Trophoblast cell (in vitro differentiated cells and primary cell): ENCODE results near the gene LTBR.

Experiments
- DNase-seq, 2 donors: peaks; one replicate each; pipeline ENCODE4 v3.0.0-alpha.2; 2016
- H2AFZ ChIP-seq: 2 replicates; pipeline ENCODE4 v1.6.1; 2013; ENCODE audit warnings: low read length, moderate library complexity, mild to moderate bottlenecking; ENCODE audit not compliant: insufficient read depth, poor library complexity
- H2AK5ac ChIP-seq: 2 replicates; pipeline ENCODE4 v1.6.1; 2013; ENCODE audit warnings: mild to moderate bottlenecking, low read length
- H2BK120ac ChIP-seq: 2 replicates; pipeline ENCODE4 v1.6.1; 2013; ENCODE audit warnings: low read length, mild to moderate bottlenecking, moderate library complexity; ENCODE audit not compliant: insufficient read depth, poor library complexity
- H2BK12ac ChIP-seq: 2 replicates; pipeline ENCODE4 v1.6.1; 2013; ENCODE audit warnings: mild to moderate bottlenecking, low read length, moderate library complexity
- H2BK5ac ChIP-seq: 2 replicates; pipeline ENCODE4 v1.6.1; 2013; ENCODE audit warnings: low read length, low read depth, moderate library complexity, mild to moderate bottlenecking; ENCODE audit not compliant: poor library complexity
- H3K14ac ChIP-seq: 2 replicates; pipeline ENCODE4 v1.6.1; 2013; ENCODE audit warnings: mild to moderate bottlenecking, low read length
- H3K18ac ChIP-seq: 2 replicates; pipeline ENCODE4 v1.6.1; 2013; ENCODE audit warnings: mild to moderate bottlenecking, low read length
- H3K23ac ChIP-seq: 2 replicates; pipeline ENCODE4 v1.6.1; 2013; ENCODE audit warnings: low read length
- H3K27ac ChIP-seq: 2 replicates; pipeline ENCODE4 v1.5.1; 2013; ENCODE audit warnings: low read depth, mild to moderate bottlenecking, inconsistent platforms, low read length, moderate library complexity
- H3K27me3 ChIP-seq: 2 replicates; pipeline ENCODE4 v1.6.1; 2013; ENCODE audit warnings: inconsistent platforms, mild to moderate bottlenecking, low read length, moderate library complexity; ENCODE audit not compliant: insufficient read depth
- H3K36me3 ChIP-seq, 2 experiments: 1 replicate in 1 of 2; 2 replicates in 1 of 2; pipeline ENCODE4 v1.6.1; 2013; ENCODE audit warnings: low read length in 2 of 2, mild to moderate bottlenecking in 2 of 2, moderate library complexity in 1 of 2; ENCODE audit not compliant: insufficient read depth in 2 of 2, control insufficient read depth in 1 of 2
- H3K4ac ChIP-seq: 2 replicates; pipeline ENCODE4 v1.6.1; 2013; ENCODE audit warnings: low read depth, mild to moderate bottlenecking, low read length, moderate library complexity
- H3K4me1 ChIP-seq, 2 experiments: 1 replicate in 1 of 2; 2 replicates in 1 of 2; pipeline ENCODE4 v1.6.1; 2013; ENCODE audit warnings: low read length in 2 of 2, mild to moderate bottlenecking in 2 of 2, moderate library complexity in 1 of 2; ENCODE audit not compliant: insufficient read depth in 2 of 2, control insufficient read depth in 1 of 2
- H3K4me2 ChIP-seq: 2 replicates; pipeline ENCODE4 v1.6.1; 2013; ENCODE audit warnings: inconsistent platforms, mild to moderate bottlenecking, low read length, moderate library complexity
- H3K4me3 ChIP-seq: 2 replicates; pipeline ENCODE4 v1.5.1; 2013; ENCODE audit warnings: mild to moderate bottlenecking, low read depth, low read length, inconsistent platforms
- H3K79me1 ChIP-seq: one replicate; pipeline ENCODE4 v1.6.1; 2013; ENCODE audit warnings: low read length
- H3K79me2 ChIP-seq: 2 replicates; pipeline ENCODE4 v1.6.1; 2013; ENCODE audit warnings: low read length, mild to moderate bottlenecking; ENCODE audit not compliant: control insufficient read depth, insufficient read depth, poor library complexity
- H3K9ac ChIP-seq: 2 replicates; pipeline ENCODE4 v1.6.1; 2013; ENCODE audit warnings: mild to moderate bottlenecking, low read length
- H3K9me3 ChIP-seq: 2 replicates; pipeline ENCODE4 v1.6.1; 2013; ENCODE audit warnings: low read depth, mild to moderate bottlenecking, control low read depth, inconsistent platforms, low read length; ENCODE audit not compliant: insufficient read depth
- H4K12ac ChIP-seq: 2 replicates; pipeline ENCODE4 v1.6.1; 2013; ENCODE audit warnings: low read depth, mild to moderate bottlenecking, low read length, moderate library complexity
- H4K8ac ChIP-seq: 2 replicates; pipeline ENCODE4 v1.6.1; 2013; ENCODE audit warnings: low read depth, mild to moderate bottlenecking, low read length, moderate library complexity
- H4K91ac ChIP-seq: one replicate; pipeline ENCODE4 v1.6.1; 2013; ENCODE audit warnings: low read depth, mild to moderate bottlenecking, low read length, moderate library complexity
- WGBS: extraction: QIAGEN DNeasy Blood & Tissue Kit; methylation state at CpG from one replicate; pipeline ENCODE4 v1.1.7; 2013; ENCODE audit warnings: missing lambda C conversion rate; ENCODE audit not compliant: insufficient read length, insufficient coverage; ENCODE audit errors: extremely low coverage; 5-methylcytosine and 5-hydroxymethylcytosine counted together

LTBR gene

GRCh38 chr12:6392504-6392903, 8.5 kb downstream of the LTBR start:
- Histone ChIP-seq H4K8ac (no peak overlapping the region), H3K18ac (no peak overlapping the region), H3K14ac (no peak overlapping the region), H3K27me3 (no peaks in the 10 kb centered on the region), H2BK5ac (no peak overlapping the region), H3K79me1 (no peaks in the 10 kb centered on the region), H2BK120ac (no peak overlapping the region), H3K9ac (no peak overlapping the region), H3K4me3 (no peak overlapping the region), H4K12ac (no peak overlapping the region), H3K9me3 (peaks cover 5% of the 10 kb centered on the region), H3K27ac (no peak overlapping the region), H3K79me2 (no peaks in the 10 kb centered on the region), H3K4ac (no peak overlapping the region), H3K23ac (no peak overlapping the region), H4K91ac (no peak overlapping the region), H2AFZ (no peak overlapping the region), H3K4me2 (no peak overlapping the region), H2BK12ac (no peak overlapping the region), H2AK5ac (no peak overlapping the region), H3K36me3 (peaks cover 19 to 20% of the 10 kb centered on the region in 2 experiments), H3K4me1 (peaks cover 0 to 3% of the 10 kb centered on the region in 2 experiments)
- no CpG with 5 or more reads among the region's 6 CpGs for WGBS
- DNase-seq: no peak

DNA sequence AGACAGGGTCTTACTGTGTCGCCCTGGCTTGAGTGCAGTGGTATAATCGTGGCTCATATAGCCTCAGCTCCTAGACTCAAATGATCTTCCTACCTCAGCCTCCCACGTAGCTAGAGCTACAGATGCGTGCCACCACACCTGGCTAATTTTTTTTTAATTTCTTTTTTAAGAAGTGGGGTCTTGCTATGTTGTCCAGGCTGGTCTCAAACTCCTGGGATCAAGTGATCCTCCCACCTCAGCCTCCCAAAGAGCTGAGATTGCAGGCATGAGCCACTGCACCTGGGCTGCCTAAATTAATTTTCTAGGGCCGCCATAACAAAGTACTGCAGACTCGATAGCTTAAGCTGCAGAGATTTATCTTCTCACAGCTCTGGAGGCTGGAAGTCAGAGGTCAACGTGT, 9.1 kb downstream of the LTBR start:
- Histone ChIP-seq H3K4me1 (no peaks in the 10 kb centered on the region), H3K4ac (no peak overlapping the region), H3K79me2 (no peaks in the 10 kb centered on the region), H3K23ac (no peak overlapping the region), H4K91ac (no peak overlapping the region), H3K27ac (no peak overlapping the region), H3K14ac (no peak overlapping the region), H3K4me3 (no peak overlapping the region), H3K27me3 (no peaks in the 10 kb centered on the region), H3K79me1 (no peaks in the 10 kb centered on the region), H2BK120ac (no peak overlapping the region), H3K9me3 (peaks cover 5% of the 10 kb centered on the region), H3K18ac (no peak overlapping the region), H4K8ac (no peak overlapping the region), H2BK5ac (no peak overlapping the region), H3K4me2 (no peak overlapping the region), H2BK12ac (no peak overlapping the region), H4K12ac (no peak overlapping the region), H2AFZ (no peak overlapping the region), H2AK5ac (no peak overlapping the region), H3K36me3 (peaks cover 19 to 20% of the 10 kb centered on the region in 2 experiments), H3K9ac (no peak overlapping the region)
- no CpG with 5 or more reads among the region's 7 CpGs for WGBS
- DNase-seq: no peak

DNA sequence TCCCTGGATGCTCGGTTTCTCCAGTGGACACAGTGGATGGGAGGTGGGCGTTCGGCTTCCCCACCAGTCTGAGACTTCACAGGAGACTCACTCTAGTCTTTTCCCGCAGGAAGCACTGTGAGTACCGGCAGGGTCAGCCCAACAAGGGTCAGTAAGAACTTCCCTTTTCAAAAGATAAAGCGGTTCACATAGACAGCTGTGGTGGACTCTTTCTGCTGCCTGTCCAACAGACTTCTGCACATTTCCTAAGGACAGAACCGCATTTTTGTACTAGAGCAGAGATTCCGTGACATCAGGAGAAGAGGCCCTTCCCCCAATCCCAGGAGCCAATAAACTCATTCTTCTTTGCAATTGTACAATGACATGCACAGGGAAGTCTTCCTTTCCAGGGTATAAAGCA, 10.4 kb downstream of the LTBR start:
- Histone ChIP-seq H4K12ac (no peak overlapping the region), H2AK5ac (no peak overlapping the region), H2BK12ac (no peak overlapping the region), H3K27ac (no peak overlapping the region), H3K9me3 (peaks cover 5% of the 10 kb centered on the region), H3K79me2 (no peaks in the 10 kb centered on the region), H3K36me3 (peaks cover 11 to 12% of the 10 kb centered on the region in 2 experiments), H3K4me2 (no peak overlapping the region), H3K18ac (no peak overlapping the region), H3K27me3 (no peaks in the 10 kb centered on the region), H3K4me1 (no peaks in the 10 kb centered on the region), H3K4ac (no peak overlapping the region), H2AFZ (no peak overlapping the region), H3K14ac (no peak overlapping the region), H3K9ac (no peak overlapping the region), H3K79me1 (no peaks in the 10 kb centered on the region), H2BK120ac (no peak overlapping the region), H4K8ac (no peak overlapping the region), H4K91ac (no peak overlapping the region), H3K23ac (no peak overlapping the region), H3K4me3 (no peak overlapping the region), H2BK5ac (no peak overlapping the region)
- WGBS: no CpG with 5 or more reads among the region's 8 CpGs
- DNase-seq: no peak

GRCh38 chr12:6396031-6396430, 12.1 kb downstream of the LTBR start:
- no peak overlapping the region for H3K14ac ChIP-seq
- no peaks in the 10 kb centered on the region for H3K27me3 ChIP-seq
- no peak overlapping the region for H2AFZ ChIP-seq
- WGBS: no CpG with 5 or more reads among the region's 2 CpGs
- peaks cover 3% of the 10 kb centered on the region for H3K9me3 ChIP-seq
- no peak overlapping the region for H4K12ac ChIP-seq
- no peak overlapping the region for H4K91ac ChIP-seq
- H3K36me3 ChIP-seq: peaks cover 2 to 5% of the 10 kb centered on the region in 2 experiments
- no peak overlapping the region for H3K4ac ChIP-seq
- no peak overlapping the region for H2BK12ac ChIP-seq
- no peak overlapping the region for H3K9ac ChIP-seq
- H3K27ac ChIP-seq: no peak overlapping the region
- H3K79me1 ChIP-seq: no peaks in the 10 kb centered on the region
- H3K79me2 ChIP-seq: no peaks in the 10 kb centered on the region
- no peaks in the 10 kb centered on the region for H3K4me1 ChIP-seq
- H2BK5ac ChIP-seq: no peak overlapping the region
- no peak overlapping the region for H3K4me2 ChIP-seq
- H2AK5ac ChIP-seq: no peak overlapping the region
- H4K8ac ChIP-seq: no peak overlapping the region
- H2BK120ac ChIP-seq: no peak overlapping the region
- no peak for DNase-seq
- H3K4me3 ChIP-seq: no peak overlapping the region
- H3K23ac ChIP-seq: no peak overlapping the region
- H3K18ac ChIP-seq: no peak overlapping the region
